MM.1S (cell line): ENCODE results near the gene EIF4H.
"Not testable (repeated sequence)": the region's sequence is repeated elsewhere in the genome, so short reads cannot be mapped to it uniquely, and the experiment has no call there.

Experiments used
- DNase-seq: peaks from one replicate; pipeline ENCODE4 v3.0.0-alpha.2; 2015
- H2AFZ ChIP-seq: fragments of 300-600 bp; sonication (generic); 2 replicates; pipeline ENCODE4 v1.6.0; 2016; ENCODE audit warnings: antibody characterized with exemption, low read length
- H3F3A ChIP-seq: fragments of 300-600 bp; sonication (generic); 2 replicates; pipeline ENCODE4 v1.6.1; 2016; ENCODE audit warnings: mild to moderate bottlenecking, antibody characterized with exemption, low read length, moderate library complexity, mixed read lengths; ENCODE audit not compliant: insufficient read depth
- H3K27ac ChIP-seq: fragments of 300-600 bp; sonication (generic); 2 replicates; pipeline ENCODE4 v1.5.1; 2016; ENCODE audit warnings: mild to moderate bottlenecking, low read length
- H3K27me3 ChIP-seq: fragments of 300-600 bp; sonication (generic); replicated peaks from 2 replicates; pipeline ENCODE4 v1.6.0; 2016; ENCODE audit warnings: low read length; ENCODE audit not compliant: insufficient read depth
- H3K36me3 ChIP-seq: fragments of 300-600 bp; sonication (generic); replicated peaks from 2 replicates; pipeline ENCODE4 v1.6.1; 2016; ENCODE audit warnings: mild to moderate bottlenecking, low read length, mixed read lengths; ENCODE audit not compliant: insufficient read depth
- H3K4me1 ChIP-seq: fragments of 300-600 bp; sonication (generic); 2 replicates; pipeline ENCODE4 v1.6.1; 2016; ENCODE audit warnings: low read length, mixed read lengths
- H3K4me2 ChIP-seq: fragments of 300-600 bp; sonication (generic); 2 replicates; pipeline ENCODE4 v1.6.0; 2016; ENCODE audit warnings: low read depth, low read length
- H3K4me3 ChIP-seq: fragments of 300-600 bp; sonication (generic); 2 replicates; pipeline ENCODE4 v1.5.1; 2016; ENCODE audit warnings: low read length, mixed read lengths
- H3K79me2 ChIP-seq: fragments of 300-600 bp; sonication (generic); 2 replicates; pipeline ENCODE4 v1.6.1; 2016; ENCODE audit warnings: mixed run types, low read length, mixed read lengths
- H3K9ac ChIP-seq: fragments of 300-600 bp; sonication (generic); 2 replicates; pipeline ENCODE4 v1.6.1; 2016; ENCODE audit warnings: low read length, mixed read lengths
- H3K9me2 ChIP-seq: fragments of 300-600 bp; sonication (generic); replicated peaks from 2 replicates; pipeline ENCODE4 v1.6.1; 2016; ENCODE audit warnings: mild to moderate bottlenecking, low read length, mixed read lengths; ENCODE audit not compliant: insufficient read depth
- H3K9me3 ChIP-seq: fragments of 300-600 bp; sonication (generic); replicated peaks from 2 replicates; pipeline ENCODE4 v1.6.1; 2016; ENCODE audit warnings: mild to moderate bottlenecking, low read length, mixed read lengths; ENCODE audit not compliant: insufficient read depth
- H4K20me1 ChIP-seq: fragments of 300-600 bp; sonication (generic); 2 replicates; pipeline ENCODE4 v1.6.1; 2016; ENCODE audit warnings: mild to moderate bottlenecking, low read length, moderate library complexity, mixed read lengths; ENCODE audit not compliant: insufficient read depth
- EZH2 ChIP-seq: fragments of 300-600 bp; sonication (generic); optimal IDR thresholded peaks from 2 replicates; pipeline ENCODE3; 2017; ENCODE audit warnings: low read depth, mild to moderate bottlenecking, antibody characterized with exemption, low read length, mixed read lengths
- EZH2phosphoT487 ChIP-seq: fragments of 300-600 bp; sonication (generic); IDR thresholded peaks from 2 replicates; pipeline ENCODE4 v1.6.1; 2018; ENCODE audit warnings: antibody characterized with exemption, low read length
- TF ChIP-seq, protein P1 (sequence below): fragments of 300-600 bp; sonication (generic); IDR thresholded peaks from 2 replicates; pipeline ENCODE4 v1.5.1; 2016; ENCODE audit warnings: antibody characterized with exemption, low read length, mixed read lengths

EIF4H gene

DNA sequence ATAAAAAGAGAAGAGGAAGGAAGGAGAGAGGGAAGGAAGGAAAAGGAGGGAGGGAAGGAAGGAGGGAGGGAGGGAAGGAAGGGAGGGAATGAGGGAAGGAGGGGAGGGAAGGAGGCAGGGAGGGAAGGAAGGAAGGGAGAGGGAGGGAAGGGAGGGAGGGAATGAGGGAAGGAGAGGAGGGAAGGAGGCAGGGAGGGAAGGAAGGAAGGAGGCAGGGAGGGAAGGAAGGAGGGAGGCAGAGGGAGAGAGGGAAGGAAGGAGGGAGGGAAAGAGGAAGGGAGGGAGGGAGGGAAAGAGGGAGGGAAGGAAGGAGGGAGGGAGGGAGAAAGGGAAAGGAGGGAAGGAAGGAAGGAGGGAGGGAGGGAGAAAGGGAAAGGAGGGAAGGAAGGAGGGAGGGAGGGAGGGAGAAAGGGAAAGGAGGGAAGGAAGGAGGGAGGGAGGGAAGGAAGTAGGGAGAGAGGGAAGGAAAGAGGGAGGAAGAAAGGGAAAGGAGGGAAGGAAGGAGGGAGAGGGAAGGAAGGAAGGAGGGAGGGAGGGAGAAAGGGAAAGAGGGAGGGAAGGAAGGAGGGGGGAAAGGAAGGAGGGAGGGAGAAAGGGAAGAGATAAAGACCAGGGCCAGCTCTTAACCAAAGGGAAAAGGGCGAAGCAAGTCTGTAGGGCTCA, 29.9 kb downstream of the EIF4H start:
- no peak for DNase-seq
- Histone ChIP-seq H4K20me1 (0 out of 2 replicates have a peak, but pooled peaks cover 5% of the 10 kb centered on the region), H3K27ac (no peak overlapping the region), H3K79me2 (no peaks in the 10 kb centered on the region), H3K9ac (no peak overlapping the region), H3K36me3 (no peaks in the 10 kb centered on the region), H3K9me3 (no peaks in the 10 kb centered on the region), H3K4me3 (no peak overlapping the region), H3K9me2 (no peaks in the 10 kb centered on the region), H3F3A (peaks cover 10% of the 10 kb centered on the region; the same call in 1 of the 2 replicates), H3K27me3 (peaks cover 24% of the 10 kb centered on the region), H3K4me2 (no peak overlapping the region), H2AFZ (no peak overlapping the region), H3K4me1 (no peaks in the 10 kb centered on the region; the same call in 1 of the 2 replicates)
- no peak for TF ChIP-seq EZH2phosphoT487
- TF ChIP-seq, protein P1, sequence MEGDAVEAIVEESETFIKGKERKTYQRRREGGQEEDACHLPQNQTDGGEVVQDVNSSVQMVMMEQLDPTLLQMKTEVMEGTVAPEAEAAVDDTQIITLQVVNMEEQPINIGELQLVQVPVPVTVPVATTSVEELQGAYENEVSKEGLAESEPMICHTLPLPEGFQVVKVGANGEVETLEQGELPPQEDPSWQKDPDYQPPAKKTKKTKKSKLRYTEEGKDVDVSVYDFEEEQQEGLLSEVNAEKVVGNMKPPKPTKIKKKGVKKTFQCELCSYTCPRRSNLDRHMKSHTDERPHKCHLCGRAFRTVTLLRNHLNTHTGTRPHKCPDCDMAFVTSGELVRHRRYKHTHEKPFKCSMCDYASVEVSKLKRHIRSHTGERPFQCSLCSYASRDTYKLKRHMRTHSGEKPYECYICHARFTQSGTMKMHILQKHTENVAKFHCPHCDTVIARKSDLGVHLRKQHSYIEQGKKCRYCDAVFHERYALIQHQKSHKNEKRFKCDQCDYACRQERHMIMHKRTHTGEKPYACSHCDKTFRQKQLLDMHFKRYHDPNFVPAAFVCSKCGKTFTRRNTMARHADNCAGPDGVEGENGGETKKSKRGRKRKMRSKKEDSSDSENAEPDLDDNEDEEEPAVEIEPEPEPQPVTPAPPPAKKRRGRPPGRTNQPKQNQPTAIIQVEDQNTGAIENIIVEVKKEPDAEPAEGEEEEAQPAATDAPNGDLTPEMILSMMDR = no peak
- no peak for TF ChIP-seq EZH2

DNA sequence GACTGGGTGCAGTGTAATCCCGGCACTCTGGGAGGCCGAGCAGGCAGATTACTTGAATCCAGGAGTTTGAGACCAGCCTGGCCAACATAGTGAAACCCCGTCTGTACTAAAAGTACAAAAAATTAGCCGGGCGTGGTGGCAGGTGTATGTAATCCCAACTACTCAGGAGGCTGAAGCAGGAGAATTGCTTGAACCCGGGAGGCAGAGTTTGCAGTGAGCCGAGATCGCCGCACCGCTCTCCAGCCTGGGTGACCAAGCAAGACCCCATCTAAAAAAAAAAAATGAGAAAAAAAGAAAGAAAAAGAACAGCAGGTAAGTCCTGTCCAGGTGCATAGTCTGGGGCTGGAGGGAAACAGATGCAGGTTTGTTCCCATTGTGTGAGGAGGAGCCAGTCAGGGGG, 31.9 kb downstream of the EIF4H start:
- DNase-seq, H3K9me3 ChIP-seq, H3K27ac ChIP-seq, H3K4me3 ChIP-seq, H3K79me2 ChIP-seq, H3K4me1 ChIP-seq, H3K9ac ChIP-seq, H3K36me3 ChIP-seq, H3K9me2 ChIP-seq, H4K20me1 ChIP-seq, H2AFZ ChIP-seq: not testable (repeated sequence)
- Histone ChIP-seq H3K27me3 (peaks cover 24% of the 10 kb centered on the region), H3F3A (peaks cover 14% of the 10 kb centered on the region; the same call in 1 of the 2 replicates), H3K4me2 (peak overlapping the region; percentile 80; the same call in 1 of the 2 replicates)

DNA sequence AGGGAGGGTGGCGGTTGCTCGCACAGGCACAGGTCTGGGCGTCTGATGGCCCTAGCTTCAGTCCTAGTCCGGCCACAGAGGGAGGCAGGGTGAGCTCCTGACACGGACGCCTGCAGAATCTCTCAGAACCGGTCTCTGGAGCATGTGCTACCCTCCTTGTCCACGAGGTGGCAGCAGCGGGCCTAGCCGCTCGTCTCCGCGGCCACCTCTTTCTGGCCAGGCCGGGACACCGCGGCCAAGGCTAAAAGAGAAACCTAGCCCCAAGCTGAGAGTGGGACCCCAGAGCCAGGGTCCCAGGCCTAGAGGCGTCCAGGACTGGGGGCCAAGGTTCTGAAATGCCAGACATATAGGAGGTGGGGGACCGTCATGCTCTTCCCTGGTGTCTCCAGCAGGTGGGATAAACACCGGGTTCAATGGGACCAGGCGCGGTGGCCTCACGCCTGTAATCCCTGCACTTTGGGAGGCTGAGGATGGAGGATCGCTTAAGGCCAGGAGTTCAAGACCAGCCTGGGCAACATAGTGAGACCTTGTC, 32.5 kb downstream of the EIF4H start:
- no peak overlapping the region for H3K9ac ChIP-seq

More for the DNA sequence above, 32.5 kb downstream of the EIF4H start:
- Histone ChIP-seq H3K4me1 (no peaks in the 10 kb centered on the region; the same call in 1 of the 2 replicates), H3K27me3 (peaks cover 24% of the 10 kb centered on the region), H2AFZ (peak overlapping the region; percentile 67), H4K20me1 (0 out of 2 replicates have a peak, but pooled peaks cover 5% of the 10 kb centered on the region), H3K4me3 (peak overlapping the region; percentile 55), H3K9me2 (no peaks in the 10 kb centered on the region), H3K36me3 (no peaks in the 10 kb centered on the region), H3K9me3 (no peaks in the 10 kb centered on the region), H3K4me2 (peak overlapping the region; percentile 80; the same call in 1 of the 2 replicates), H3F3A (peaks cover 14% of the 10 kb centered on the region; the same call in 1 of the 2 replicates), H3K27ac (no peak overlapping the region), H3K79me2 (peaks cover 5% of the 10 kb centered on the region; the same call in 1 of the 2 replicates)
- TF ChIP-seq, protein P1 = peak; percentile 90
- no peak for TF ChIP-seq EZH2
- peak; percentile 79 for DNase-seq
